Lower leg skin (tissue), 3 donors: Measurements from ENCODE around the gene MPHOSPH6.

Source experiments
- POLR2A ChIP-seq, 2 donors: fragments of 450-650 bp; IDR thresholded peaks; one replicate each; pipeline ENCODE4 v1.6.1; 2016 to 2017; ENCODE audit warnings: antibody characterized with exemption in 2 of 2, mild to moderate bottlenecking in 1 of 2, moderate library complexity in 1 of 2
- TF ChIP-seq, protein P1 (sequence below), 3 donors: fragments of 450-650 bp; IDR thresholded peaks; one replicate each; pipeline ENCODE4 v1.5.1; 2016; ENCODE audit warnings: antibody characterized with exemption in 3 of 3, mild to moderate bottlenecking in 3 of 3, moderate library complexity in 2 of 3

DNA sequence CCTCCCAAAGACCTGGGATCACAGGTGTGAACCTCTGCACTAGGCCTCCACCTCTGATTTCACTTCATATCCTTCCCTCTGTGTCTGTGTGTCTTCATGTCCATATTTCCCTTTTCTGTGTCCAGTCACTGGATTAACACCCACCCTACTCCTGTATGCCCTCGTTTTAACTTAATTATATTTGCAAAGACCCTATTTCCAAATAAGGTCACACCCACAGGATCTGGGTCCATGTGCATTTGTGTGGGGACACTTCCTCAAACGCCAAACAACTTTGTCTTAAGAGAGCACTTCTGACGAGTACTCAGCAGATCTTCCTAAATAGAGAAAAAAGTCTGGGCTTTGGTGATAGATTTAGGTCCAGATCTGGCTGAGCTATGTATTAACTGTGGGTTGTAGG is 56.3 kb downstream of the MPHOSPH6 start:
- TF ChIP-seq, protein P1, sequence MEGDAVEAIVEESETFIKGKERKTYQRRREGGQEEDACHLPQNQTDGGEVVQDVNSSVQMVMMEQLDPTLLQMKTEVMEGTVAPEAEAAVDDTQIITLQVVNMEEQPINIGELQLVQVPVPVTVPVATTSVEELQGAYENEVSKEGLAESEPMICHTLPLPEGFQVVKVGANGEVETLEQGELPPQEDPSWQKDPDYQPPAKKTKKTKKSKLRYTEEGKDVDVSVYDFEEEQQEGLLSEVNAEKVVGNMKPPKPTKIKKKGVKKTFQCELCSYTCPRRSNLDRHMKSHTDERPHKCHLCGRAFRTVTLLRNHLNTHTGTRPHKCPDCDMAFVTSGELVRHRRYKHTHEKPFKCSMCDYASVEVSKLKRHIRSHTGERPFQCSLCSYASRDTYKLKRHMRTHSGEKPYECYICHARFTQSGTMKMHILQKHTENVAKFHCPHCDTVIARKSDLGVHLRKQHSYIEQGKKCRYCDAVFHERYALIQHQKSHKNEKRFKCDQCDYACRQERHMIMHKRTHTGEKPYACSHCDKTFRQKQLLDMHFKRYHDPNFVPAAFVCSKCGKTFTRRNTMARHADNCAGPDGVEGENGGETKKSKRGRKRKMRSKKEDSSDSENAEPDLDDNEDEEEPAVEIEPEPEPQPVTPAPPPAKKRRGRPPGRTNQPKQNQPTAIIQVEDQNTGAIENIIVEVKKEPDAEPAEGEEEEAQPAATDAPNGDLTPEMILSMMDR (IDR thresholded peaks at IDR 0.05), result no peak
- no peak for TF ChIP-seq POLR2A (IDR thresholded peaks at IDR 0.05)
